ENCODE data around the gene MRPS22.
"Not testable (repeated sequence)": the region's sequence is repeated elsewhere in the genome, so short reads cannot be mapped to it uniquely, and the experiment has no call there.

The MRPS22 gene

DNA sequence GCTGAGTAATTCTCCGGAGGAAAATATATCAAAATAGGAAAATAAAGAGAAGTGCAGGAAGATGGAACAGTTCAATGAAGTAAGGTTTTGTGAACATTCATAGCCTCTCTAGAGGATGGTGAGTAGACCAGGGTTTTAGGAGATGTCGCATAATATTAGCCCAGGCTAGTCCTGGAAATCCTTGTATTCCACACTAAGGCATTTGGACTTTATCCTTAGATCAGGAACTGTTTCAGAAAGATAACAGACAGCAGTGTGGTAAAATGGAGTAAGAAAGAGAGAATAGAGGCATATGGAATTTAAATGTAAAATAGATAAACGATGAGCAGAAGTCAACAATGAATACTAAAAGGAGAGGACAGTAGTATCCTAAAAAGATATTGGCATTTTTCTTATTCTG lies 33.6 kb downstream of the MRPS22 start:
- TF ChIP-seq CTCF (IDR thresholded peaks at IDR 0.05; ENCODE audit: low read depth, low read length), result no peak
- H3K4me3 ChIP-seq (ENCODE audit: low read depth, low read length), result no peak overlapping the region
- in situ Hi-C loops (cut with HindIII; ENCODE audit: low sequenced_read_pairs), result no loop called here
- no peak for DNase-seq (ENCODE audit: low read depth, low spot score)

DNA sequence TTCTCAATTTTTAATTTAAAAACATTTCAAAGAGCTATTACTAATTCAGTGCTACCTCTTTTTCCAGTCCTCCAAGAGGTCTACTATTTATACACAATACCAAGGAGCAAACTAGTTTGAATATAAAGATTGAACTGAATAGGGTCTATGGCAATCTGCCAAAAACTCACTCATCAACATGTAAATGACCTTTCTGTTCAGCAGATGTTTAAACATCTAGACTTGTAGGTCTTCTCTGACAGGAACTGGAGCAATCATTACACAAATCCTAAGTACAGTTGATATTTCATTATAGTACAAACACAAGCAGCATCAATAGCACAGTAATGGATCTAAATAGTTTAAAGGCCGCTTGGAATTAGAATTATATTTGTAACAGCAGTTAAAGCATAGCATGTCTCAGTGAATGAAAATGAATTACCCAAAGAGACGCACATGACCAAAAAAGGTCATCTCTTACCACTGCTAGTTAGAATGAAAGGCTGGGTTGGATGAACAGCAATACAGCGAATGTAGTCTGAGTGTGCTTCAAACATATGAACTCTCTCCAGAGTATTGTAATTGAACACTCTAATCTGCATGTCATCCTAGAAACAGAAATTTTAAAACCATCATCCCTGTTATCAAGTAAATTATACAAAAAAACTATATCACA lies 34.9 kb downstream of the MRPS22 start:
- TF ChIP-seq CTCF (IDR thresholded peaks at IDR 0.05; ENCODE audit: low read depth, low read length), result no peak
- in situ Hi-C loops (cut with HindIII; ENCODE audit: low sequenced_read_pairs), result no loop called here
- H3K4me3 ChIP-seq (ENCODE audit: low read depth, low read length), result no peak overlapping the region
- DNase-seq (ENCODE audit: low read depth, low spot score), result no peak

DNA sequence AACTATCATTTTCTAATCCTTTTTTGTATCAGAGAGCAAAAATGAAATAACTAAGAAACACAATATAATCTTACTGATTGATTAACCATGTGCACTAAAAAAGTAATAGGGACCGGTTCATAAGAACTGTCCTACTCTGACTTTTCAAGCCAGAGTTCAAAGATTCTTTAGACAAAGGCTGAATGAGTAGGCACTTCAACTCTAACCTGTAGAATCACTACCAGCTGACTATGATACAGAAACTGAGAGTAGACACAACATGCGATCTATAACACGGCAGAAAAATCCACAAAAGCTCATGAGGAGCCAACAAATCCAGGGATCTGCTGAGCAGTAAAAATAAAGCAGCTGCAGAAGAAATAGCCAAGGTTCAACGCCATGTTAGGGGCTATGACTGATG lies 36.8 kb downstream of the MRPS22 start:
- H3K4me3 ChIP-seq (ENCODE audit: low read depth, low read length), result no peak overlapping the region
- no peak for TF ChIP-seq CTCF (IDR thresholded peaks at IDR 0.05; ENCODE audit: low read depth, low read length)
- DNase-seq (ENCODE audit: low read depth, low spot score), result no peak
- in situ Hi-C loops (cut with HindIII; ENCODE audit: low sequenced_read_pairs), result no loop called here

DNA sequence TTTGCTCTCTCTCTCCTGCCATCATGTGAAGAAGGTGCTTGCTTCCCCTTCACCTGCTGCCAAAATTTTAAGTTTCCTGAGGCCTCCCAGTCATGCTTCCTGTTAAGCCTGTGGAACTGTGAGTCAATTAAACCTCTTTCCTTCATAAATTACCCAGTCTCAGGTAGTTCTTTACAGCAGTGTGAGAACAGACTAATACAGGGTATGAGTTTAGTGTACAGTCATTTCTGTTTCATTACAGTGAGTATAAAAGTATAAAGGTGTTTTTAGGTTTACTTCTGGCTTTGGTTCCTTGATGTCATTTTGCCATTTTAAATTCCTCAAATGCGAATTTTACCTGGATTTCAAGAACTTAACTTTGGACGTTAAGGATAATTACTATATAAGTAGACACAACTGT lies 38.5 kb downstream of the MRPS22 start:
- DNase-seq (ENCODE audit: low read depth, low spot score); in situ Hi-C loops (cut with HindIII; ENCODE audit: low sequenced_read_pairs); H3K4me3 ChIP-seq (ENCODE audit: low read depth, low read length): not testable (repeated sequence)

- peak overlapping the region; percentile 96 for H3K4me3 ChIP-seq (ENCODE audit: low read depth, low read length)
- TF ChIP-seq CTCF (IDR thresholded peaks at IDR 0.05; ENCODE audit: low read depth, low read length), result no peak
- no peak for DNase-seq (ENCODE audit: low read depth, low spot score)
- in situ Hi-C loops (cut with HindIII; ENCODE audit: low sequenced_read_pairs), result no loop called here
Measured at GRCh38 chr3:139388077-139388476, 44.3 kb downstream of the MRPS22 start.

- in situ Hi-C loops (cut with HindIII; ENCODE audit: low sequenced_read_pairs), result no loop called here
Measured at GRCh38 chr3:139388821-139389551, 45.2 kb downstream of the MRPS22 start.

More at GRCh38 chr3:139388821-139389551, 45.2 kb downstream of the MRPS22 start:
- TF ChIP-seq CTCF (IDR thresholded peaks at IDR 0.05; ENCODE audit: low read depth, low read length), result no peak
- no peak for DNase-seq (ENCODE audit: low read depth, low spot score)
- H3K4me3 ChIP-seq (ENCODE audit: low read depth, low read length), result peak overlapping the region; percentile 96

Data from astrocyte of the spinal cord (primary cell).